ENCODE data around the gene MEGF11.

Gene MEGF11

DNA sequence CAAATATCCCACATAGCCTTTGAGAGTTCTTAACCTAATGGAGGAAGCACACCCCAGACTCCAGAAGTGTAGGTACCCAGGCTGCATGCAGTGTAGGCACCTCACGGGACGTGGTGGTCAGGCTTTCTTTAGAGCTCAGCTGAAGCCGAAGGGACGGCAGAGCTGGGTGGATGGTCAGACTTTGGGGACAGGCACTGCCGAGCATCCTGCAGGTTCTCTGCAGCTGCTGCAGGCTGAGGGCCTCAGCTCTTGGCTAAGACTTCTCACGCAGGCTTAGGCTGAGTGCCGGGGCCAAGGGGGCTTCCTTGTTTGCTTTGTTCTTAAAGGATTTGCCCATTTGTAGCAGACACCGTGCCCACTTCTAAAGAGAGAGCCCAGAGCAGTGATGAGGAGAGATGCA lies 207.2 kb downstream of the MEGF11 start:
- Mint-ChIP-seq H3K36me3 (ENCODE audit: low read depth) (no peaks in the 10 kb centered on the region), H3K27me3 (ENCODE audit: low read depth, poor library complexity) (peaks cover 41% of the 10 kb centered on the region), H3K9me3 (no peaks in the 10 kb centered on the region), H3K27ac (no peak overlapping the region), H3K4me3 (no peak overlapping the region), H3K4me1 (peaks cover 42% of the 10 kb centered on the region)
- DNase-seq: no peak
- TF ChIP-seq, protein P1, sequence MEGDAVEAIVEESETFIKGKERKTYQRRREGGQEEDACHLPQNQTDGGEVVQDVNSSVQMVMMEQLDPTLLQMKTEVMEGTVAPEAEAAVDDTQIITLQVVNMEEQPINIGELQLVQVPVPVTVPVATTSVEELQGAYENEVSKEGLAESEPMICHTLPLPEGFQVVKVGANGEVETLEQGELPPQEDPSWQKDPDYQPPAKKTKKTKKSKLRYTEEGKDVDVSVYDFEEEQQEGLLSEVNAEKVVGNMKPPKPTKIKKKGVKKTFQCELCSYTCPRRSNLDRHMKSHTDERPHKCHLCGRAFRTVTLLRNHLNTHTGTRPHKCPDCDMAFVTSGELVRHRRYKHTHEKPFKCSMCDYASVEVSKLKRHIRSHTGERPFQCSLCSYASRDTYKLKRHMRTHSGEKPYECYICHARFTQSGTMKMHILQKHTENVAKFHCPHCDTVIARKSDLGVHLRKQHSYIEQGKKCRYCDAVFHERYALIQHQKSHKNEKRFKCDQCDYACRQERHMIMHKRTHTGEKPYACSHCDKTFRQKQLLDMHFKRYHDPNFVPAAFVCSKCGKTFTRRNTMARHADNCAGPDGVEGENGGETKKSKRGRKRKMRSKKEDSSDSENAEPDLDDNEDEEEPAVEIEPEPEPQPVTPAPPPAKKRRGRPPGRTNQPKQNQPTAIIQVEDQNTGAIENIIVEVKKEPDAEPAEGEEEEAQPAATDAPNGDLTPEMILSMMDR (IDR thresholded peaks at IDR 0.05): no peak

- Mint-ChIP-seq H3K36me3 (ENCODE audit: low read depth) (no peaks in the 10 kb centered on the region), H3K9me3 (no peaks in the 10 kb centered on the region), H3K4me1 (peaks cover 49% of the 10 kb centered on the region), H3K27me3 (ENCODE audit: low read depth, poor library complexity) (peaks cover 34% of the 10 kb centered on the region), H3K27ac (no peak overlapping the region), H3K4me3 (no peak overlapping the region)
- no peak for DNase-seq
- TF ChIP-seq, protein P1 (IDR thresholded peaks at IDR 0.05): no peak
Observed at GRCh38 chr15:66045542-66045941, 208.0 kb downstream of the MEGF11 start.

GRCh38 chr15:66044837-66045236 lies 208.7 kb downstream of the MEGF11 start:
- Mint-ChIP-seq H3K36me3 (ENCODE audit: low read depth) (no peaks in the 10 kb centered on the region), H3K4me3 (no peak overlapping the region), H3K4me1 (peaks cover 51% of the 10 kb centered on the region), H3K27ac (no peak overlapping the region), H3K9me3 (no peaks in the 10 kb centered on the region), H3K27me3 (ENCODE audit: low read depth, poor library complexity) (peaks cover 38% of the 10 kb centered on the region)
- TF ChIP-seq, protein P1 (IDR thresholded peaks at IDR 0.05): no peak
- DNase-seq: no peak

DNA sequence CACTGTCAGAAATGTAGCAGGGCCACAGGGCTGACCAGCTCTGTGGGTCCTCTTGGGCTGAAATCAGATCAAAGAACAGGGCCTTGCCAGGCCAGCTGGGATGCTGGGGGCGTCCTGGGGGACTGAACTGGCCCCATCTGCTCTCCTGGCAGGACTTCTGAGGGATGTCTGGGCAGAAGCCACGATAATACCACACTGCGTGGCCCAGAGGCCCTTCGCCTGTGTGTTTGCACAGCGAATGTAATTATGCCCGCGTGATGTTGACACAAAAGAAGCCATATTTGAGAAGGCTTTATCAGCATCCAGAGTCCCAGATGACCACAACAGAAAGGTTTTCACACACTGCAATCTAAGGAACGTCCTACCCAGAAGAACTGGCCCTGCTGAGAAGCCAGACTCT lies 210.3 kb downstream of the MEGF11 start:
- no peaks in the 10 kb centered on the region for H3K9me3 Mint-ChIP-seq
- no peaks in the 10 kb centered on the region for H3K36me3 Mint-ChIP-seq (ENCODE audit: low read depth)
- no peak for DNase-seq
- TF ChIP-seq, protein P1 (IDR thresholded peaks at IDR 0.05): no peak
- H3K27ac Mint-ChIP-seq: no peak overlapping the region
- no peak overlapping the region for H3K4me3 Mint-ChIP-seq
- peaks cover 42% of the 10 kb centered on the region for H3K27me3 Mint-ChIP-seq (ENCODE audit: low read depth, poor library complexity)
- H3K4me1 Mint-ChIP-seq: peaks cover 50% of the 10 kb centered on the region

DNA sequence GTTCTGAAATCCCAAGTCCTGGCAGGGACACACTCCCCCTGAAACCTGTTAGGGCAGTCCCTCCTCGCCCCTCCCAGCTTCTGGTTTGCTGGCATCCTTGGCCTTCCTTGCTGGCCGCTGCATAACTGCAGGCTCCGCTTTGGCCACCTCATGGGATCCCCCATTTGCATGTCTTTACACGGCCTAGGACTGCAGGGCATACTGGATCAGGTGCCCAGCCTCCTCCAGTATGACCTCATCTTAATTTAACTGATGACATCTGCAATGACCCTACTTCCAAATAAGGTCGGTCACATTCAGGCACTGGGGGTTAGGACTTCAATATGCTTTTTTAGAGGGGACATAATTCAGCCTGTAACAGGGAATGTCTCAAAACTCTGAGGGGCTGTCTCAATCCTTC lies 210.9 kb downstream of the MEGF11 start:
- H3K4me1 Mint-ChIP-seq: peaks cover 49% of the 10 kb centered on the region
- TF ChIP-seq, protein P1 (IDR thresholded peaks at IDR 0.05): no peak
- no peaks in the 10 kb centered on the region for H3K36me3 Mint-ChIP-seq (ENCODE audit: low read depth)
- no peaks in the 10 kb centered on the region for H3K9me3 Mint-ChIP-seq
- no peak overlapping the region for H3K4me3 Mint-ChIP-seq
- DNase-seq: no peak
- H3K27me3 Mint-ChIP-seq (ENCODE audit: low read depth, poor library complexity): peaks cover 42% of the 10 kb centered on the region
- no peak overlapping the region for H3K27ac Mint-ChIP-seq

DNA sequence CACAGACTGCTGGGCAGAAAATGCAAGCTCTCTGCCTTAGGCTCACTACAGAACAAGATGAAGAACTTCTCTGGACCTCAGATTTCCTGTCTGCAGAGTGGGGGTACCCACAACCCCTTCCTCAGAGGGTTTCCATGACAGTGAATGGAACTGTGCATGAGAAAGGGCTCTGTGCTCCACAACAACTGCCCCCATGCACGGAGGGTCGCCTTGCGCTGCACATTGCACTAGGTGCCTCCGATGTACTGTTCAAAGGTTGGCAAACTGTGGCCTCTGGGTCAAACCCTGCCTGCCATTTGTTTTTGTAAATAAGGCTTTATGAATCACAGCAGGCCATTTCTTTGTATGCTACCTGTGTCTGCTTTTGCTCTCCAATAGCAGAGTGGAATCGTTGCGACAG lies 212.3 kb downstream of the MEGF11 start:
- Mint-ChIP-seq H3K27ac (no peak overlapping the region), H3K9me3 (no peaks in the 10 kb centered on the region), H3K27me3 (ENCODE audit: low read depth, poor library complexity) (peaks cover 40% of the 10 kb centered on the region), H3K4me3 (no peak overlapping the region), H3K36me3 (ENCODE audit: low read depth) (no peaks in the 10 kb centered on the region), H3K4me1 (peaks cover 55% of the 10 kb centered on the region)
- DNase-seq: no peak
- TF ChIP-seq, protein P1 (IDR thresholded peaks at IDR 0.05): no peak

Data from nephron progenitor cell (in vitro differentiated cells).